HG03280 (cell line): ENCODE results near the gene DUT.

Source experiments
- ATAC-seq: cut with Tn5 transposase; IDR thresholded peaks from one replicate; pipeline ENCODE4 v1.9.1; 2021; ENCODE audit warnings: mild to moderate bottlenecking, moderate library complexity; ENCODE audit not compliant: unreplicated experiment

The DUT gene

GRCh38 chr15:48367483-48367882 is 36.3 kb downstream of the DUT start:
- ATAC-seq: no peak

GRCh38 chr15:48370460-48370859 is 39.2 kb downstream of the DUT start:
- no peak for ATAC-seq

- no peak for ATAC-seq
These were observed 40.3 kb downstream of the DUT start for GRCh38 chr15:48371550-48371949.

GRCh38 chr15:48371961-48372360 is 40.7 kb downstream of the DUT start:
- no peak for ATAC-seq

- no peak for ATAC-seq
These were observed 42.7 kb downstream of the DUT start for GRCh38 chr15:48373821-48374451.

GRCh38 chr15:48374472-48374871 is 43.2 kb downstream of the DUT start:
- ATAC-seq: no peak

GRCh38 chr15:48375767-48376166 is 44.5 kb downstream of the DUT start:
- ATAC-seq: no peak

GRCh38 chr15:48380198-48380597 is 49.0 kb downstream of the DUT start:
- ATAC-seq: no peak

- ATAC-seq: no peak
These were observed 50.6 kb downstream of the DUT start for GRCh38 chr15:48381861-48382260.

GRCh38 chr15:48383031-48383430 is 51.8 kb downstream of the DUT start:
- ATAC-seq: no peak

- no peak for ATAC-seq
These were observed 53.4 kb downstream of the DUT start for GRCh38 chr15:48384616-48385015.

- no peak for ATAC-seq
These were observed 54.0 kb downstream of the DUT start for GRCh38 chr15:48385031-48385830.

- no peak for ATAC-seq
These were observed 57.0 kb downstream of the DUT start for GRCh38 chr15:48388016-48388851.

GRCh38 chr15:48388910-48389309 is 57.7 kb downstream of the DUT start:
- ATAC-seq: no peak

GRCh38 chr15:48389691-48390143 is 58.5 kb downstream of the DUT start:
- ATAC-seq: no peak

GRCh38 chr15:48391950-48392349 is 60.7 kb downstream of the DUT start:
- no peak for ATAC-seq

GRCh38 chr15:48392356-48392755 is 61.1 kb downstream of the DUT start:
- ATAC-seq: no peak
